Activated T-helper 9 cell treated with anti-CD3 and anti-CD28 coated beads, Interleukin-2, amount 50 U/mL, for 16 hours (primary cell): ENCODE results near the gene TRPM3.

ENCODE experiments used
- DNase-seq: peaks from one replicate; pipeline ENCODE4 v3.0.0-alpha.2; 2020; ENCODE audit warnings: low read depth

TRPM3 gene

GRCh38 chr9:70609011-70609410 is 512.4 kb downstream of the TRPM3 start:
- no peak for DNase-seq

- no peak for DNase-seq
Measured at GRCh38 chr9:70607926-70608325, 513.5 kb downstream of the TRPM3 start.

- no peak for DNase-seq
Measured at GRCh38 chr9:70607329-70607728, 514.1 kb downstream of the TRPM3 start.

GRCh38 chr9:70603020-70603411 is 518.4 kb downstream of the TRPM3 start:
- DNase-seq = no peak

- DNase-seq = peak; percentile 11
Measured at GRCh38 chr9:70602321-70603019, 519.0 kb downstream of the TRPM3 start.

- DNase-seq = no peak
Measured at GRCh38 chr9:70601000-70601951, 520.1 kb downstream of the TRPM3 start.

GRCh38 chr9:70600506-70600905 is 520.9 kb downstream of the TRPM3 start:
- no peak for DNase-seq

GRCh38 chr9:70597886-70598285 is 523.5 kb downstream of the TRPM3 start:
- no peak for DNase-seq

GRCh38 chr9:70595211-70595610 is 526.2 kb downstream of the TRPM3 start:
- no peak for DNase-seq

GRCh38 chr9:70594386-70594944 is 527.0 kb downstream of the TRPM3 start:
- no peak for DNase-seq

GRCh38 chr9:70593241-70593640 is 528.2 kb downstream of the TRPM3 start:
- DNase-seq = no peak

GRCh38 chr9:70590315-70590677 is 531.1 kb downstream of the TRPM3 start:
- DNase-seq = no peak

- DNase-seq = no peak
Measured at GRCh38 chr9:70589571-70590314, 531.7 kb downstream of the TRPM3 start.

- DNase-seq = no peak
Measured at GRCh38 chr9:70588999-70589398, 532.4 kb downstream of the TRPM3 start.

GRCh38 chr9:70588381-70588780 is 533.0 kb downstream of the TRPM3 start:
- no peak for DNase-seq

GRCh38 chr9:70587201-70587600 is 534.2 kb downstream of the TRPM3 start:
- DNase-seq = no peak

GRCh38 chr9:70586476-70586875 is 534.9 kb downstream of the TRPM3 start:
- DNase-seq = no peak

- DNase-seq = no peak
Measured at GRCh38 chr9:70581955-70582350, 539.5 kb downstream of the TRPM3 start.

GRCh38 chr9:70581214-70581954 is 540.0 kb downstream of the TRPM3 start:
- DNase-seq = no peak

- no peak for DNase-seq
Measured at GRCh38 chr9:70580606-70581195, 540.7 kb downstream of the TRPM3 start.

GRCh38 chr9:70579686-70580085 is 541.7 kb downstream of the TRPM3 start:
- no peak for DNase-seq
